Epithelial cell of proximal tubule (primary cell): Measurements from ENCODE around the gene SLC44A1. TPM values are rescaled to one million over a fixed set of nuclear protein-coding genes. Genes with fewer than 3 reads are reported as not detected.

Source experiments
- DNase-seq: peaks from one replicate; pipeline ENCODE4 v3.0.0-alpha.2; 2011; ENCODE audit warnings: low read depth
- H3K4me3 ChIP-seq: 2 replicates; pipeline ENCODE4 v1.5.1; 2011; ENCODE audit warnings: low read depth, mild to moderate bottlenecking, low read length
- CTCF ChIP-seq: conservative IDR thresholded peaks from 2 replicates; pipeline ENCODE4 v1.5.1; 2012; ENCODE audit warnings: low read depth, mild to moderate bottlenecking, low read length
- total RNA-seq: library from RNA; depleted of rRNA; stranded (reverse); fragments of >200 nt; gene quantifications from 2 replicates; pipeline ENCODE4 v1.2.3, GENCODE V29; 2015

SLC44A1 gene
- total RNA-seq, 1 donor from 2014 or later, result 21.2 TPM

- DNase-seq, result no peak
- no peak overlapping the region for H3K4me3 ChIP-seq
- TF ChIP-seq CTCF, result no peak
Measured at GRCh38 chr9:105241356-105242043, 3.0 kb upstream of the SLC44A1 start.

- no peak for DNase-seq
- no peak overlapping the region for H3K4me3 ChIP-seq
- TF ChIP-seq CTCF, result no peak
Measured at GRCh38 chr9:105242062-105242461, 2.4 kb upstream of the SLC44A1 start.

GRCh38 chr9:105242557-105242956, 1.9 kb upstream of the SLC44A1 start:
- TF ChIP-seq CTCF, result no peak
- H3K4me3 ChIP-seq, result no peak overlapping the region
- DNase-seq, result no peak

GRCh38 chr9:105243015-105243686, 1.3 kb upstream of the SLC44A1 start:
- DNase-seq, result no peak
- no peak overlapping the region for H3K4me3 ChIP-seq

GRCh38 chr9:105244734-105245028, 230 bp downstream of the SLC44A1 start:
- TF ChIP-seq CTCF, result no peak
- peak overlapping the region; percentile 70 for H3K4me3 ChIP-seq
- no peak for DNase-seq

More at GRCh38 chr9:105243015-105243686, 1.3 kb upstream of the SLC44A1 start:
- TF ChIP-seq CTCF, result no peak

- peak overlapping the region; percentile 70 for H3K4me3 ChIP-seq
- DNase-seq, result no peak
- peak; percentile 31 for TF ChIP-seq CTCF
Measured at GRCh38 chr9:105245029-105245890, 809 bp downstream of the SLC44A1 start.
